ENCODE measurements around the gene KIAA1586. TPM values are rescaled to one million over a fixed set of nuclear protein-coding genes. Genes with fewer than 3 reads are reported as not detected.
A peak's percentile ranks its signal among the peaks of the same experiment; 100 is the strongest.
"Not testable (repeated sequence)": the region's sequence is repeated elsewhere in the genome, so short reads cannot be mapped to it uniquely, and the experiment has no call there.

Gene KIAA1586
- 19.0 TPM for polyA plus RNA-seq (2013, experiment 1 of 2)
- 21.2 TPM for polyA plus RNA-seq (2013, experiment 2 of 2)

GRCh38 chr6:57046332-57047256 is at the start of gene KIAA1586:
Gene KIAA1586, plus strand, starts transcription at chr6:57046693. Its CDS starts 63 bp downstream, at chr6:57046756.
- under 1% methylated on average over 41 of the region's 78 CpGs for WGBS
- H3K36me3 ChIP-seq (ENCODE audit: insufficient read depth, low read length) = peaks cover 28% of the 10 kb centered on the region
- not testable (repeated sequence) for H3K27me3 ChIP-seq (ENCODE audit: insufficient read depth, low read length); H3K9me3 ChIP-seq (ENCODE audit: insufficient read depth, low read depth, low read length)
- H3K9ac ChIP-seq (ENCODE audit: low read depth, low read length) = peak within 1 kb of the TSS; percentile 87
- peaks cover 14% of the 10 kb centered on the region; the same call in 1 of the 2 replicates for H3K4me1 ChIP-seq (ENCODE audit: insufficient read depth, low read length)
- H3K4me3 ChIP-seq (ENCODE audit: low read length) = peak within 1 kb of the TSS; percentile 74
- peak within 1 kb of the TSS; percentile 81 for H3K27ac ChIP-seq (ENCODE audit: low read depth, low read length)

DNA sequence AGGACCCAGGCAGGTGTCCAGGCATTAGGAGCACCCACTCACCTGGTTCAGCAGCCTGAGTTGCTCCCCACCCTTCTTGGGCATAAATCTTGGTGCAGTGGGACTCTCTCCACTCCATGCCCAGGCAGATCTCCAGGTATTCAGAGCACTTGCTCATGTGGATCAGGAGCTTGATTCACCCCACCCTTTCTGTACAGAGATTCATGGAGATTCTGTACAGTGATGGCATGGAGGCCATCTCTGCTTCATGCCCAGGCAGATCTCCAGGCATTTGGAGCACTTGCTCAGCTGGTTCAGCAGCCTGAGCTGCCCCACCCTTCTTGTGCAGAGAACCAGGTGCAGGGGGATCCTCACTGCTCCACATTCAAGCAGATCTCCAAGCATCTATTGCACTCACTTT is 47.4 kb upstream of the KIAA1586 start:
- H3K9me3 ChIP-seq (ENCODE audit: insufficient read depth, low read depth, low read length) = peaks cover 9% of the 10 kb centered on the region
- H3K4me1 ChIP-seq (ENCODE audit: insufficient read depth, low read length) = no peaks in the 10 kb centered on the region
- H3K4me3 ChIP-seq (ENCODE audit: low read length) = no peak overlapping the region
- H3K9ac ChIP-seq (ENCODE audit: low read depth, low read length) = no peak overlapping the region
- H3K36me3 ChIP-seq (ENCODE audit: insufficient read depth, low read length) = no peaks in the 10 kb centered on the region
- H3K27me3 ChIP-seq (ENCODE audit: insufficient read depth, low read length) = no peaks in the 10 kb centered on the region
- H3K27ac ChIP-seq (ENCODE audit: low read depth, low read length) = no peak overlapping the region

- H3K27me3 ChIP-seq (ENCODE audit: insufficient read depth, low read length); H3K9me3 ChIP-seq (ENCODE audit: insufficient read depth, low read depth, low read length); H3K36me3 ChIP-seq (ENCODE audit: insufficient read depth, low read length); H3K4me3 ChIP-seq (ENCODE audit: low read length); H3K9ac ChIP-seq (ENCODE audit: low read depth, low read length); H3K27ac ChIP-seq (ENCODE audit: low read depth, low read length); H3K4me1 ChIP-seq (ENCODE audit: insufficient read depth, low read length): not testable (repeated sequence)
- 97% methylated on average over 18 of the region's 18 CpGs for WGBS
Observed at GRCh38 chr6:56999748-57000147, 46.7 kb upstream of the KIAA1586 start.

DNA sequence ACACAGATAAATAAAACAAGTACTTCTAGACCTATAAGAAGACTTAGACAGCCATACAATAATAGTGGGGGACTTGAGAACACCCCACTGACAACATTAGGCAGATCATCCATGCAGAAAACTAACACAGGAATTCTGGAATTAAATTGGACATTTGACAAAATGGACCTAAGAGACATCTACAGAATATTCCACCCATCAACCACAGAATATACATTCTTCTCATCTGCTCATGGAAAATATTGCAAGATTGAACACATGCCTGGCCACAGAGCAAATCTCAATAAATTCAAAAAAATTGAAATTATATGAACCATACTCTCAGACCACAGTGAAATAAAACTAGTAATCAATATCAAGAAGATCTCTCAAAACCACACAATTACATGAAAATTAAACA is 44.3 kb upstream of the KIAA1586 start:
- H3K4me1 ChIP-seq (ENCODE audit: insufficient read depth, low read length) = no peaks in the 10 kb centered on the region
- H3K9ac ChIP-seq (ENCODE audit: low read depth, low read length) = no peak overlapping the region
- H3K27me3 ChIP-seq (ENCODE audit: insufficient read depth, low read length) = no peaks in the 10 kb centered on the region
- H3K4me3 ChIP-seq (ENCODE audit: low read length) = no peak overlapping the region
- H3K36me3 ChIP-seq (ENCODE audit: insufficient read depth, low read length) = no peaks in the 10 kb centered on the region
- peaks cover 9% of the 10 kb centered on the region for H3K9me3 ChIP-seq (ENCODE audit: insufficient read depth, low read depth, low read length)
- H3K27ac ChIP-seq (ENCODE audit: low read depth, low read length) = no peak overlapping the region

DNA sequence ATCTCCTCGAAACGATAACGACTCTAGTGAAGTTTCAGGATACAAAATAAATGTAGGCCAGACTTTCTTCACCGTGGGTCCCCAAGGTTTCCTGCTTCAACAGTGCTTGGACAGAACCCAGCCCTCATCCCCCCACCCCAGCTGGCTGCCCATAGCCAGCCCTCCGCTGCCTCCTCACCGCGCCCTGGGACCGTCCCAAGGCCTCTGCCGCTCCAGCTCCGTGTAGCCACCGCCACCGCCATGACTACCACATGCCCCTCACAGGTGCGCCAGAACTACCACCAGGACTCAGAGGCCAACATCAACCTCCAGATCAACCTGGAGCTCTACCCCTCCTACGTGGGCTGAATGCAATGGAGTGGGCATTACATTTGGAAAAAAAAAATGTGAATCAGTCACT is 42.2 kb upstream of the KIAA1586 start:
- no peaks in the 10 kb centered on the region for H3K36me3 ChIP-seq (ENCODE audit: insufficient read depth, low read length)
- H3K9ac ChIP-seq (ENCODE audit: low read depth, low read length) = no peak overlapping the region
- peaks cover 3% of the 10 kb centered on the region for H3K9me3 ChIP-seq (ENCODE audit: insufficient read depth, low read depth, low read length)
- no peak overlapping the region for H3K27ac ChIP-seq (ENCODE audit: low read depth, low read length)
- H3K27me3 ChIP-seq (ENCODE audit: insufficient read depth, low read length) = no peaks in the 10 kb centered on the region
- H3K4me3 ChIP-seq (ENCODE audit: low read length) = no peak overlapping the region
- 96% methylated on average over 14 of the region's 14 CpGs for WGBS
- H3K4me1 ChIP-seq (ENCODE audit: insufficient read depth, low read length) = no peaks in the 10 kb centered on the region

DNA sequence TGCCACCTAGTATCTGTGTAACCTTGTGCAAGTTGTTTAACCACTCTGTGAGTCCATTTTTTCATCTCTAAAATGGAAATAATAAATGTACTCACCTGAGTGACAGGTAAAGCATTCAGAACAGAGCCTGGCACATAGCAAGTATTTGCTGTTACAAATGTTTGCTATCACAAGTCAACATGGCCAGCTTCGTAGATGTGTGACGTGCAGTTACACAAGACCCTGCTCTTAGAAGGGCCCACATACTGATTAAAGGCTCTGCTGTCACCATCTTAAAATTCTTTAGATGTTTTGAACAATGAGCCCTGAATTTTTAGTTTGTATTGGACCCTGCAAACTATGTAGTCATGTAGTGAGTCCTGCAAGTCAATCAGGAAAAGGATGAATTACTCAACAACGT is 40.4 kb upstream of the KIAA1586 start:
- Histone ChIP-seq H3K27ac (ENCODE audit: low read depth, low read length) (no peak overlapping the region), H3K4me3 (ENCODE audit: low read length) (no peak overlapping the region), H3K4me1 (ENCODE audit: insufficient read depth, low read length) (no peaks in the 10 kb centered on the region), H3K36me3 (ENCODE audit: insufficient read depth, low read length) (no peaks in the 10 kb centered on the region), H3K27me3 (ENCODE audit: insufficient read depth, low read length) (no peaks in the 10 kb centered on the region), H3K9ac (ENCODE audit: low read depth, low read length) (no peak overlapping the region), H3K9me3 (ENCODE audit: insufficient read depth, low read depth, low read length) (no peaks in the 10 kb centered on the region)
- 94% methylated on average over 2 of the region's 3 CpGs for WGBS

DNA sequence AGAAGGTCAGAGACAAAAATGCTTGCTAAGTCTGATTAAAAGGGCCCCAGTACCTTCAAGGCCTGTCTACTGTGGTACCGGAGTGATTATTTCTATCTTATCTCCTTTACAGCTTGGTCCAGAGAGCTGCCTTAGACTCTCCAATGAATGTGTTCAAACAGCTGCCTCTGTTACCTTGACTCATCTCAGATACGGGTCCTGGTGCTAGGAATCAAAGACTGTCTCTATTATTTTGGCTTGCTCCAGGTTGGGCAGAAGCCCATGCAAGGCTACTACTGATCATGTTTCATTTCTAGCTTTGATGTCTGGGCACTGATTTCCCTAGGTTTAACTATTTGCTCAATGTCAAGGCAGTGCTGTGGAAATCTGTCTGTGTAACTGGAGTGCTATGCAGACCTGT is 38.4 kb upstream of the KIAA1586 start:
- not testable (repeated sequence) for H3K27ac ChIP-seq (ENCODE audit: low read depth, low read length); H3K9me3 ChIP-seq (ENCODE audit: insufficient read depth, low read depth, low read length); H3K27me3 ChIP-seq (ENCODE audit: insufficient read depth, low read length); H3K9ac ChIP-seq (ENCODE audit: low read depth, low read length); H3K36me3 ChIP-seq (ENCODE audit: insufficient read depth, low read length); H3K4me1 ChIP-seq (ENCODE audit: insufficient read depth, low read length); H3K4me3 ChIP-seq (ENCODE audit: low read length)
- 91% methylated on average over 2 of the region's 2 CpGs for WGBS

GRCh38 chr6:57013521-57013926 is 33.0 kb upstream of the KIAA1586 start:
- no peaks in the 10 kb centered on the region for H3K9me3 ChIP-seq (ENCODE audit: insufficient read depth, low read depth, low read length)
- no peak overlapping the region for H3K4me3 ChIP-seq (ENCODE audit: low read length)
- no peak overlapping the region for H3K9ac ChIP-seq (ENCODE audit: low read depth, low read length)
- no peaks in the 10 kb centered on the region for H3K27me3 ChIP-seq (ENCODE audit: insufficient read depth, low read length)
- H3K4me1 ChIP-seq (ENCODE audit: insufficient read depth, low read length) = no peaks in the 10 kb centered on the region
- no peak overlapping the region for H3K27ac ChIP-seq (ENCODE audit: low read depth, low read length)
- 76% methylated on average over 4 of the region's 4 CpGs for WGBS
- H3K36me3 ChIP-seq (ENCODE audit: insufficient read depth, low read length) = no peaks in the 10 kb centered on the region

- no peaks in the 10 kb centered on the region for H3K9me3 ChIP-seq (ENCODE audit: insufficient read depth, low read depth, low read length)
- no peak overlapping the region for H3K27ac ChIP-seq (ENCODE audit: low read depth, low read length)
- peaks cover 5% of the 10 kb centered on the region for H3K4me1 ChIP-seq (ENCODE audit: insufficient read depth, low read length)
- H3K9ac ChIP-seq (ENCODE audit: low read depth, low read length) = no peak overlapping the region
- H3K4me3 ChIP-seq (ENCODE audit: low read length) = no peak overlapping the region
- no peaks in the 10 kb centered on the region for H3K36me3 ChIP-seq (ENCODE audit: insufficient read depth, low read length)
- H3K27me3 ChIP-seq (ENCODE audit: insufficient read depth, low read length) = no peaks in the 10 kb centered on the region
- WGBS = 100% methylated on average over 2 of the region's 3 CpGs
Observed at GRCh38 chr6:57017069-57017468, 29.4 kb upstream of the KIAA1586 start.

DNA sequence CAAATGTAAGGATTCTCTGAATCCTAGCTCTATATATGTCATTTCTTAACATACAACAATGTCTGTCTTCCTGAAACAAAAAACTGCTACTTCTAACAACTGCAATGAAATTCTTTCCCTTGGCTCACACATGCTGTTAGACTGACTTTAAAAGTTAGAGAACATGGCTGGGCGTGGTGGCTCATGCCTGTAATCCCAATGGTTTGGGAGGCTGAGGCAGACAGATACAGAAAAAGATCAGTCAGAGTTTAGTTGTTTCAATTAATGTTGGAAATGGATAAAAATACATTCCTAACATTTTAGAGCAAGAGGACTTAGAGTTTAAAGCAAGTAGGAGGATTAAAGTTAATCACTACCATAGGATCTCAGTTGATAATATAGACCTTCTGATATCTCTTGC is 28.7 kb upstream of the KIAA1586 start:
- Histone ChIP-seq H3K36me3 (ENCODE audit: insufficient read depth, low read length) (no peaks in the 10 kb centered on the region), H3K9me3 (ENCODE audit: insufficient read depth, low read depth, low read length) (no peaks in the 10 kb centered on the region), H3K9ac (ENCODE audit: low read depth, low read length) (no peak overlapping the region), H3K27ac (ENCODE audit: low read depth, low read length) (no peak overlapping the region), H3K4me1 (ENCODE audit: insufficient read depth, low read length) (peaks cover 10% of the 10 kb centered on the region), H3K4me3 (ENCODE audit: low read length) (no peak overlapping the region), H3K27me3 (ENCODE audit: insufficient read depth, low read length) (no peaks in the 10 kb centered on the region)
- 96% methylated on average over 1 of the region's 1 CpG for WGBS

- H3K27me3 ChIP-seq (ENCODE audit: insufficient read depth, low read length) = no peaks in the 10 kb centered on the region
- no peak overlapping the region for H3K9ac ChIP-seq (ENCODE audit: low read depth, low read length)
- no peak overlapping the region for H3K27ac ChIP-seq (ENCODE audit: low read depth, low read length)
- H3K4me1 ChIP-seq (ENCODE audit: insufficient read depth, low read length) = peaks cover 21% of the 10 kb centered on the region
- 91% methylated on average over 4 of the region's 4 CpGs for WGBS
- no peaks in the 10 kb centered on the region for H3K36me3 ChIP-seq (ENCODE audit: insufficient read depth, low read length)
- H3K4me3 ChIP-seq (ENCODE audit: low read length) = no peak overlapping the region
- H3K9me3 ChIP-seq (ENCODE audit: insufficient read depth, low read depth, low read length) = no peaks in the 10 kb centered on the region
Observed at GRCh38 chr6:57019434-57019833, 27.1 kb upstream of the KIAA1586 start.
